Left kidney (tissue), 2 donors: ENCODE data around the gene ANK3. TPM values are rescaled to one million over a fixed set of nuclear protein-coding genes. Genes with fewer than 3 reads are reported as not detected.

Experiments used
- DNase-seq: peaks from one replicate; pipeline ENCODE4 v3.0.0-alpha.2; 2013
- polyA plus RNA-seq: library from polyadenylated mRNA; unstranded; fragments of 120-200 nt; gene quantifications from one replicate; pipeline ENCODE4 v1.2.1, GENCODE V29; 2013; ENCODE audit not compliant: insufficient read length

ANK3 gene
- polyA plus RNA-seq, 1 donor = 172 TPM

- DNase-seq = no peak
Measured at GRCh38 chr10:60282771-60283353, 106.8 kb downstream of the ANK3 start.

DNA sequence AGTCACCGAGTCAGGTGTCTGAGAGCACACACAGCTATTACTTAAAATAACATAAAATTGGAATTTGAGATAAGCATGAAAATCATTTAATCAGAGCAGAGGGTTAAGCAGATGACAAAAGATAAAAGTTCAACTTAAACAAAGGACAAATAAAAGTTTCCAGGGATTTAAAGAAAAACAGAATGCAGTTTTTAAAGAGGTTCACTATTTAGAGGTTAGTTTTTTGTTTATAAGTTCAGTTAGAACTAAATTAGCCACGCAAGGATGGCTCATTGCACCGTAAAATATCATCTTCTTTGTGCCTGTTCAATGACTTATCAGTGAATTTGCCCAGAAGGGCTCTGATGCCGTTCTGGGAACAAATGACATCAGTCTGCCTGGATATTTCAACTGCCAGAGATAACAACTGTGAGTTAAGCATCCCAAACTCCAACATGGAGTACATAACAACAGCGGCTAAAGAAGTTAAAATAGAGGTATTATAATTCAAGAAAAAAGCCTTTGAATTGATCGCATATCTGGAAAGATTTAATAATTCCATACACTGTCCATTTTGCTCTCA lies 107.8 kb downstream of the ANK3 start:
- no peak for DNase-seq

- DNase-seq = no peak
Measured at GRCh38 chr10:60281331-60281730, 108.3 kb downstream of the ANK3 start.

GRCh38 chr10:60280475-60280874 lies 109.2 kb downstream of the ANK3 start:
- DNase-seq = no peak

DNA sequence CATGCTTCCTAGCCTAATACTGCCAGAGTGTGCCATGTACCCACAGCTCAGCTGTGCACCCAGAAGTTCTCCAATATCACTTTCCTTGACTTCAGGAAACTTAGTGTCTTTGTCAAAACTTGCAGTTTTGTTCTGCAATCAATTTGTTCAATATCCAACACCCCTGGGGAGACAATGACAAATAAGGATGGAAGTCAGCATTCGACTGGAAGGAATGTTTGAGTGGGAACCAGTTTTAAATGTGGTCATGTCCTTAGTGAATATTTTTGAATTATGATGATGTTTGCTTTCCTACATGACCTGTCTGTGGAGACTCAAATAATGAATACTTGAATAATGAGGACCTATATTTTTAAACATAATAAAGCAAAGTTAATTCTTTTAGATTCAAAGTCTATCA lies 112.0 kb downstream of the ANK3 start:
- no peak for DNase-seq

GRCh38 chr10:60276232-60276631 lies 113.4 kb downstream of the ANK3 start:
- no peak for DNase-seq

GRCh38 chr10:60271319-60272040 lies 118.2 kb downstream of the ANK3 start:
- DNase-seq = no peak

DNA sequence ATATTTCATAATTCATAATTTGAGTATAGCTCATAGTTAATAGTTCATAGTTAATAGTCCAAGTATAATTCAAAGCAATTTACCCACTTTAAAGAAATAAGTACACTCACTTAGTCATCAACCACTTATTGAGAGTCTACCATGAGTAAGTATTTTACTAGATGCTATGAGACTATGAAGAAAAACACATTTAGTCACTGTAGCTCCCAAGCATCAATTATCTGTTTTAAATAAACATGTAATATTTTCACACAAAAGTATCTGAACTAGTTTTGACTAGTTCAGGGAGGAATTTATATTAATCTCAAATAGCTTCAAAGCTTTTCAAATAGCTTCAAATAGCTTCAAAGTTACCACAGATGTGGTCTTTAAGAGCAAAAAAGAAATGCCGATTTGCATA lies 119.2 kb downstream of the ANK3 start:
- DNase-seq = no peak

GRCh38 chr10:60267802-60268201 lies 121.9 kb downstream of the ANK3 start:
- no peak for DNase-seq

DNA sequence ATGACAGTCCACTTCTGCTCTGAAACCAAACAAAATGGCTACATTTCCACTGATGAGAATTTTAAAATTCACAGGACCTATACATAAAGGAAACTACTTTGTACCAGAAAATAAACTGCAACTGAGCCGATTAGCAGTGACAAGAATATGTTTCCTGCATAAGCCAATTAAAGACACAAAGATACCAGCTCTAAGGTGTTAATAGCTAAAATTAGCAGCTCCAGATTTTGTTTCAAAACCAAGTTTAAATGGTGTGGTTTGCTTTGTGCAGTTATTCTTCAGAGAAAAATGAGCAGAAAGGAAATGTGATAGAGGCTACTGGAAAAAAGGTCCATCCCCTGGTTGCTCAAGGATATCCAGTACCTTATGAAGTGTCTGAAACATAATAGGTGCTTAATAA lies 123.2 kb downstream of the ANK3 start:
- DNase-seq = no peak

- no peak for DNase-seq
Measured at GRCh38 chr10:60262647-60263126, 127.0 kb downstream of the ANK3 start.

- no peak for DNase-seq
Measured at GRCh38 chr10:60260321-60260720, 129.4 kb downstream of the ANK3 start.

DNA sequence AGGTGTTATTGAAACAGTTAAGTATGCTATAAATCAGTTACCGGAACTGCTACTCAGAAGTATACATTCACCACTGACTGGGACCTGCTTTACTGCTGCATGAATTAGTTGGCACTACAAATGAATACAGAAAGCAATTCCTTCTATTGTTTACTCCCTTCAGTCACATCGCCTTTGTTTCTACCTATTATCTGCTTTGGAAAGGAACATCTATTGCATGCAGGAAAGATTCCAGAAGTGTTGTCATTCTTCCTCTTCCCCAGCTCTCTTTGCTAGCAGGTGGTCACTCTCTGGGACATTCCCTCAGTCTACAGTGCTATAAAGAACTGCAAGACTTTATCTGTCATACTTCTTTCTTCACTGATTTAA lies 131.3 kb downstream of the ANK3 start:
- no peak for DNase-seq

GRCh38 chr10:60257767-60258428 lies 131.8 kb downstream of the ANK3 start:
- peak; percentile 30 for DNase-seq

DNA sequence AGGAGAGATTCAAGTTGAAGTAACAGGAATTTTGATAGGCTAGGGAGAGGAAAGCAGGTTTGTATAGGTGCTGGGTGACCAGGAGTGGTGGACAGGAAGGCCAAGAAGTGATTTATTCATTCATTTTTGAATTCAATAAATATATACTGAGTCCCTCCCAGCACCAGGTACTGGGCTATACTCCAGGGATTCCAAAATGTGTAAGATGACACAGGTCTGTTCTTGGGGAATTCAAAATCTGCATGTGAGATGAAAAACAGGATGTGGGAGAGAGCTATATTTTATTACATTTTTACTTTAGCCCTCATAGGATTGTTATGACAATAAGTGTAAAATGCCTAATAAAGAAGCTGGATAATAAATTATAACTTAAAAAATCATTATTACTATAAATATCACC lies 134.9 kb downstream of the ANK3 start:
- DNase-seq = no peak

DNA sequence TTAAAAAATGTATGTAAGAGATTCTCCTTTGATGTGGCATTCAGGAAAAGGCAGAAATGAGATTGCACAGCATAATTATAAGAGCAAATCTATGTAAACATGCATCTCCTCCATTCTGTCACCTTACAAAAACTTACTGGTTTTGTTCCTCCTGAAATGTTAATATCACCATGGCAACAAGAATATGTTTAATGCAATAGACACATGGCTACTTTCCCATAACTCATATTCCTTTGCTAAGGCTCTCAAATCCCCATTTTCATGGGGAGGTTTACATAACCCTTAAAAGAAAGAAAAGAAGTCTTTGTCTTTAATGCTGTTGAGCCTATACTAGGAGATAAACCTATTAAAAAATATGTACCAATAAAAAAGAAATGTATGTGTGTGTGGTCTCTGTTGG lies 136.2 kb downstream of the ANK3 start:
- DNase-seq = no peak

DNA sequence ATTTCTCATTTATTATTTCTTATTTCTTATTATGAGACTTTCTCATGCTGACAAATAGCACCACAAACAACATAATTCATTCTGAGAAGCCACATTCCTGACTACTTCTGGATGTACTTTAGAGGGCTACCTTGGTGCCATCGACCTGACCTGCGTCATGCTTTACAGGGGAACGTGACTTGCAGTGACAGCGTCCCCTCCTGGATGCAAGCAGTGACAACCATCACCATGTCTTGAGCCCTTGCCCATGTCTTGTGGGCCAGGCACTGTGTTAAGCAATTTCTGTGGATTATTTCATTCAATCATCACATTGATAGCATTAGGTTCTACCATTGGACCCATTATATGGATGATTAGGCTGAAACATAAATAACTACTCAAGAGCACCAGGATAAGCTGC lies 137.0 kb downstream of the ANK3 start:
- DNase-seq = no peak

DNA sequence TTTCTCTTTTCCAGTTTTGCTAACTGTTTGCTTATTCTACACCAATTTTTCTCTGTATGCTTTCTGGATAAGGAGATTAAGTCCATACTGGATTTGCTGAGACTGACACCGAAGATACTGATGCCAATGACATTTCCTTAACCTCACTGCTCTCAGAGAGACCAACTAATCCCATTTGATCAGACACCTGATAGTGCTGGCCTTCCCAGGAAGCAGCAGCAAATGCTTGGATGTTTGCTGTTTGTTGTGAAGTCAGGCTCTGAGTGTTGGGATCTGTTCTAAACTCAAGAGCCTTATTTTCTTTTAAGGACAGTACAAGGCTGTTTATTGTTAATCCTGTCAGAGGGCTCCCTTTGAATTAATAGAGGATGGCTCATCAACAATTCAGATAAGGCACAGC lies 143.3 kb downstream of the ANK3 start:
- no peak for DNase-seq

DNA sequence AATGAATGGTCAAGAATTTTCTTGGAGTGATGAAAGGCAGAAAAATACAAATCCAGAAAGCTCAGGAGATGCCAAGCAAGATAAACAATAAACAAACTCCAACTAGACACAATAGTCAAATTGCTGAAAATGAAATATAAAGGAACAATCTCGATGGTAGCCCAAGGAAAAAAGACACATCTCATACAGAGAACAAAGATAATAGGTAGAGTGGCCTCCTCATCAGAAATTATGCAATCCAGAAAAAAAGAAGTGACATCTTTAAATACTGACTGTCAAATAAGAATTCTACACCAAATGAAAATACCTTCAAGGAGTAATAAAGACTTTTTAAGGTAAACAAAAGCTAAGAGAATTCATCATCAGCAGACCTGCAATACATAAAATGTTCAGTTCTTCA lies 150.4 kb downstream of the ANK3 start:
- no peak for DNase-seq

DNA sequence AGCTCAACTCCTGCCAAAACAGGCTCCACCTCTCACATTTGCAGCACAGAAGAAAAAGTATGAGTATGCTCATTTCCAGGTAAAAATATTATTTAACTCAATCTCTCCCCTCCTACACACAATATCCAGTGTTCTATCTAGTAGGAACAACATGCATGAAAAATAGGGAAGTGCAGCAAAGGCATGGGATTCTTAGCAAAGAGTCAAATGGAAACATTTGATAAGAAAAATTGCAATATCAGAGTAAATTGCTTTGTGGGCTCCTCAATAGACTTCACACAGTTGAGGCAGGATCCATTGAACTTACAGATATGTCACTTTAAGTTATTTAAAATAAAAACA lies 150.9 kb downstream of the ANK3 start:
- DNase-seq = no peak

GRCh38 chr10:60237977-60238758 lies 151.5 kb downstream of the ANK3 start:
- no peak for DNase-seq

DNA sequence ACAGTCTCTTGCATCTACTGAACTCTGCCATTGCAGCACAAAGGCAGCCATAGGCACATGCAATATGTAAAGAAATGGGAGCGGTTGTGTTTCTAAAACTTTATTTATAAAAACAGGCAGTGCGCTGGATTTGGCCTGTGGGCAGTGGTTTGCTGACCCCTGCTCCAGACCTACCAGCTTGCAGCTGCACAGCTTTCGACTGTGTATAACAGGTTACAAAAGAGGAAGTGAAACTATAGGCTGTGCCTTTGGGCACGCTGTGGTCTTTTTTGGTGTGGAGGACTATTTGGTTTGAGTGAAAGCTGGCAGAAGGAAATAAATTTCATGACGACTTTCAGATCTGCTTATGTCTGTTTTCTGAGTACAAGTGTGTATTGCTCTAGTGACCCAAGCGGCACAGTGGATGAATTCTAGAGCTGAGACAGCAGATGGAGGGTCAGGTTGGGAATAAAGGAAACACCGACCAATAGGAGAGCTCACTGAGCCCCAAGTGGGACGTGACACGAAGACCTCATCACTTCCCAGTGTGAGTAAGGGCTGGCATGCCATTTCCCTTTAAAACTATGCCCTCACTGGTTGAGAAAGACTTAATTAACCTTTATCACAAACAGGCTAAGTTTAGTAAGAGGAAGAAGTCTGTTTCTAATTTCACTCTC lies 152.7 kb downstream of the ANK3 start:
- DNase-seq = no peak
